ENCODE data around the gene NKIRAS2.

GRCh38 chr17:42002175-42002791, 17.6 kb upstream of the NKIRAS2 start:
- TF ChIP-seq ZNF274 (IDR thresholded peaks at IDR 0.05; ENCODE audit: low read depth, low read length) (no peak), YY1 (IDR thresholded peaks at IDR 0.05; ENCODE audit: insufficient read depth, insufficient read length) (no peak), SUZ12 (IDR thresholded peaks at IDR 0.05; ENCODE audit: extremely low read depth, insufficient read depth, insufficient read length) (no peak)

Data from NT2/D1 (cell line).